Central memory CD4-positive, alpha-beta T cell (primary cell): Measurements from ENCODE around the gene SLC24A4.

Source experiments
- DNase-seq: peaks from one replicate; pipeline ENCODE4 v3.0.0; 2022

Gene SLC24A4

DNA sequence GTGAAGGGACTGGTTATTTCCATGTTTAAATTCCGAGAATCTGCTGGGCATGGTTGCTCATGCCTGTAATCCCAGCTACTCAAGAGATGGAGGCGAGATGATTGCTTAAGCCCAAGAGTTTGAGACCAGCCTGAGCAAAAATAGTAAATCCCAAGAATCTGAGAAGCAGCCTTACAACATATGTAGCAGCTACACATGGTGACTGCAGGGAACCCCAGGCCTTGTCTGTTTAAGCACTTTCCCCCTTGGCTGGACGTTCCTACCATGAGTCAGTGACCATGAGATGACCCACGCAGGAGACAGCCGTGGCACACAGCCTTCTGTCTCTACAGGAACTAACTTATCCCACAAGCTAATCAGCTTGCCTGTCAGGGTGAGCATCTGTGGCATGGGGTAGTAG, 5.5 kb upstream of the SLC24A4 start:
- DNase-seq = no peak

DNA sequence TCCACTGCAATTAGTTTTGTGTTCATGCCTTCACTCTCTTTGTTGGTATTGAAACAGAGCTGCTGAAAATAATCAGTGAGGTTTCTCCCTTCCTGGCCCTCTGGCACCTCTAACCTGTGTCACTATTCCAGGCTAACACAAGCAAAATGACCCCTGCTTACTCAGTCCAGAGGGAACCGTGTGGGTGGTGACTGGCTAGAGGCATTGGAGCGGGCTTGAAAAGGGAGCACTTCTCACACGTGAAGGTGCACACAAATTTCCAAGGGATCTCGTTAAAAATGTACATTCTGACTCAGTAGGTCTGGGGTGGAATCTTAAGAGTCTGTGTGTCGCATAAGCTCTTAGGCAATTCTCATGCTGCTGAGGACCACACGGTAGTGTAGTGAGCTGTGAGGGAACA, 1.3 kb upstream of the SLC24A4 start:
- no peak for DNase-seq

DNA sequence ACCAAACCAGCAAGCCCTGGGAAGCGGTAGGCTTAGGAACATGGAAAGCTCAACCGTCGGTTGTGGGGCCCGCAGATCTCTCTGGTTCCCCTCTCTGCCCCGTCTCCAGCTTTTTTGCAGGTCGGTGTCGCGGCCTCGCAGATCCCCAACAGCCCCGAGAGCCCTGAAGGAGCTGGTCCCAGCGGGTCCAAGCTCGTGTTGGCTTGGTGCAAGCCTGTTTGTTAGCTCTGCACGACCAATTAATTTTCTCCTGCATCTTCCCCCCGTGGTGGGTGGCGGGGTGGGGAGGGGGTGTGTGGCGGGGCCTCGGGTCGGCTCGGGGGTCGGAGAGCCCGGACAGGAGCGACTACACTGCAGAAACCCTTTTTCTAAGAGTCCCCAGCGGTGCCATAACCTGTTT, 449 bp upstream of the SLC24A4 start:
- no peak for DNase-seq

GRCh38 chr14:92323916-92324818, 1.2 kb downstream of the SLC24A4 start:
- DNase-seq = no peak

- no peak for DNase-seq
Observed at GRCh38 chr14:92325835-92326234, 2.9 kb downstream of the SLC24A4 start.

- no peak for DNase-seq
Observed at GRCh38 chr14:92328664-92329255, 5.8 kb downstream of the SLC24A4 start.

DNA sequence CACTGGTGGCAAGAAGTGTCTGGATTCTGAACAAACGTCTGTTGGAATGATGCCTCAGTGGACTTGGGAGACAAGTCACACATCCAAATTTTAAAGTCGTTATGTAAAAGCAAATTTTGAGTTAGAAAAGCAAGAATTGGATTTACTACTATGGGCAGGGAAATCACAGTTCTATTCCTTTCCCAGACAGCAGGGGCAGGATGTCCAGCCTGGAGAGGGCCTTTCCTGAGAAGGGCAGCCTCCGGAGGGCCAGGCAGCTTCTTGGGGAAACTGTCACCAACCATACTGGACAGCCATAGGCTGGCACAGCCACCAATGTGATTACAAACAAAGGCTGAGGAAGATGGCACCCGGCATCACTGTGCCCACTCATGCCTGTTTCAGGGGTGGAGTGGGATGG, 11.1 kb downstream of the SLC24A4 start:
- no peak for DNase-seq

DNA sequence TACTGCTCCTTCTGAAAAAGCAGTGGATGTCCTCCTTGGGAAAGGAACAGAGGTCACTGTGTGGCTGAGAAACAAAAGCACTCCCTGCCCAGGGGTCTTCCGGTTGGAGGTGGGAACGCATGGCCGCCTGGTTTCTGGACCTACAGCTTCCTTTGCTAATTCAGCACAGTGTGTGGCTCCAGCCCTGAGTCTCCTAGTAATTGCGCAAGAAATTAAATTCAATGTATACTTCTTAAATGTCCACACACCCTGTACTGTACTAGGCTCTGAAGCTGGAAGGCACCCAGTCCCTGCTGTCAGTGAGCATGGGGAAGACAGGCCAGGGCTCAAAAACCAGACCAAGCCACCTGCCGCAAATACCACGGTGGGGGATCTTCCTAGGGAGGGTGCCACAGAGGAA, 13.4 kb downstream of the SLC24A4 start:
- no peak for DNase-seq

GRCh38 chr14:92339426-92339825, 16.5 kb downstream of the SLC24A4 start:
- no peak for DNase-seq

DNA sequence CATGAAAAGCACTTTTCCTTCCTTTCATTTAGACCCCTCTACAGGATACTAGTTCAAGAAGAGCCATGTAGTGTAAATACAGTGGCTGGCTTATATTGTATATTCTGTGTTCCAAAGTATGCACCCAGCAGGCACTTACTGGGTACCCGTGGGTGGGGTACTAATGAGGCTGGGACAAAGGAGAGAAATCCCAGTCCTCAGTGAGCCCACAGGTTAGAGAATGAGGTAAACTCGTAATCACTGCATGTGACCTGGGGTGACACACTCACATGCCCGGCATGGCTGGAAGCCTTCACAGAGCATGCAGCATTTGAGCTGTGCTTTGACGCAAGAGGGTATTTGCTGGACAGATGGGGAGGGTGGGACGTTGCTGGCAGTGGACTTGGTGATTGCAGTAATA, 17.1 kb downstream of the SLC24A4 start:
- DNase-seq = no peak

DNA sequence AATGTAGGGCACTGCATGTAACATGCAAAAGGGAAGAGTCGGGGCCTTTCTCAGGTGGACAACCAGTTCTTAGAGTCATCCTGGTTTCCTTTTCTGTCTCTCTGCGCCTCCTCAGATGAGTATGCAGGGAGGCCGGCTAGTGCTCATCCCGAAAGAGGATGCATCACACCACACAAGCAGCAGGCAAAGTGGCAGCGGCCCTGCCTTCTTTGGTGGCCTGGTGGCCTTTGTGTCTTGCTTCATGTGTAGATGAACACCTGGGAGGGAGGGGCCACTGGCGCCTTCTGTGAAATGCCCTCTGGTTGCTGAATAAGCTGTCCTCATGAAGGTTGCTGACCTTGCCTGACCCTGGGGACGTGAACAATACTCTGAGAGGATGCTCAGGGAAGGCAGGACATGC, 18.0 kb downstream of the SLC24A4 start:
- DNase-seq = no peak

DNA sequence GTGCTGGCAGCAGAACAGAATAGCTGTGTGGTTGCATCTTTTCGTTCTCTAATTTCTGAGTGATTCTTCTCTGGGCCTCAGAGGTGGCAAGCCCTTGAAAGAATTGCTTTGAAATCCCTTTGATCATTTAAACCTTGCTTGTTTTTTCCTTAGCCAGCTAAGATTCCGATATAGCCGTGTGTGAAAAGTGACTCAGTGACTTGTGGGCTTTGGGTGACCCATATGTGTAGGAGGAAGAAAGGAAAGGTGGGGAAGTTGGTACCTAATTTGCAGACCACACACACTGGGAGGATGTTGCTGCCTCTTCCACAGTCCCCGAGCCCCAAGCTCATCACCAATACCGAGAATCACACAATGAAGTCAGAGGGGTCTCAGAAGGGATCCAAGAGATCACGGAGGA, 18.8 kb downstream of the SLC24A4 start:
- no peak for DNase-seq

DNA sequence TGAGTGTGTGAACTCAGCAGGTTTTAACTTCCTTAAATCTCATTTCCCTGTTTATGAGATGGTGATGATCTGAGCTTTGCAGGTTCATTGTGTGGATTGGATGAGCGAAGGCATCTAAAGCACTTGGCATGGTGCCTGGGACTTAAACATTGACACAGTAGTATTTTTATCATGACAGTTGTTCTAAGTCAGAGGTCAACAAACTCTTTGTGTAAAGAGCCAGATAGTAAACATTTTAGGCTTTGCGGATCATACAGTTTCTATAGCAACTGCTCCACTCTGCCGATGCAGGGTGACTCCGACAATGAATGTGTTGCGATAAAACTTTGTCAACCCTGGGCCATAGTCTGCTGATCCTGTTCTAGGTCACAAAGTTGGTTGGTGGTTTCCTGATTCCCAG, 25.2 kb downstream of the SLC24A4 start:
- DNase-seq = no peak

GRCh38 chr14:92351750-92352149, 28.8 kb downstream of the SLC24A4 start:
- DNase-seq = no peak

- DNase-seq = no peak
Observed at GRCh38 chr14:92352158-92352985, 29.4 kb downstream of the SLC24A4 start.

DNA sequence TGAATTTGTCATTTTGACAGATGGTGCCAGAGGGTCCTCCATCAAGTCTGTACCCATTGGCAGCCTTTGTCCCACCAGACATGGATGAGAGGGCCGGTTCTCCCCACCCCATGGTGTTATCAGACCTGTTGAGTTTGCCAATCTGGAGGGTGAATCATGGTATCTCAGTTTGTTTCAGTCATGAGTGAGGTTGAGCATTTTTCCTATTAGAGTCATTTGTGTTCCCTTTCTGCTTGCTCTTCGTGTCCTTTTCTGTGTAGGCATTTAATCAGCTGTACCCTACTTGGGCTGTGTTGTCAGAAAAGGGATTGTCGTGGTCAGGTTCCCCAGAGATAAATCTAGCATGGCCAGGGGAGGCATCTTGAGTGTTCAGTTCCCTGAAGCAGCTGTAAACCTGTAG, 30.5 kb downstream of the SLC24A4 start:
- no peak for DNase-seq

GRCh38 chr14:92356677-92357076, 33.7 kb downstream of the SLC24A4 start:
- DNase-seq = no peak

- no peak for DNase-seq
Observed at GRCh38 chr14:92360651-92361370, 37.8 kb downstream of the SLC24A4 start.

DNA sequence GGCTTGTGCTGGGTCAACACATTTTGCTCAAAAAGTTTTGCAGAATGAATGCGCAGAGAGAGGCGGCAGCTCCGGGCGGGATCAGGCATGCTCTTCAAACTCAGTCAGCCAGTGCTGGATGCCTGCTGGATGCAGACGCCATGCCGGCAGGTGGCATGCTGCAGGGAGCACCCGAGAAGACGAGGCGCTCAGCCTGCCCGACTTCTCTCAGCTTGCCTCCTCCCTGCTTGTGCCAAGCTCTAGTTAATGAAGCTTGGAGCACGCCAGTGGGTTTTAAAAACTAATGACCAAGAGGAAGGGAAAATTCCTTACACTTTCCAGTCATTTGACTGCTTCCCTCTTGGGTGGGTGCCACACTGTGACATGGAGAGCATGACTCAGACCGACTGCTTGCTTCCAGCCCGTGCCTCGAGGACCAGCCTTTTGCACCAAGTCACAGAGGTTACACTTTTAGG, 39.8 kb downstream of the SLC24A4 start:
- DNase-seq = no peak

DNA sequence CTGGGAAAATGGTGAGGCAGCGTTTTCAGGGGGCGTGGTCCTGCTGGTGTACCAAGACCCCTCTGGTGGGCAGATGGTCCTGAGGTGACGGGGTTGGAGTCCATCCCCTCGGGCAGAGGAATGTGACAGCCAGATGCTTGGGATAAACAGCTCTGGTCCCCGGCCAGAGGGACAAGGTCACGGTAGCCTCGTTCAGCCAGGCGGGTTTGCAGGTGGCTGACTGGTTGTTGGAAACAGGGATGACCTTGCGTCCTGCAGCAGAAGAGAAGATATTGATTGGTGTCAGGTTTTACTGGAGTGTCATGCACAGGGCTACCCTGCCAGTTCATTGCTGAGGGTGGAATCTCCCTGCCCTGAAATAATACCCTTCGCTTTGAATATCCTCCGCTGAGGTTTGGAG, 43.3 kb downstream of the SLC24A4 start:
- DNase-seq = no peak

GRCh38 chr14:92368001-92368400, 45.0 kb downstream of the SLC24A4 start:
- DNase-seq = no peak

DNA sequence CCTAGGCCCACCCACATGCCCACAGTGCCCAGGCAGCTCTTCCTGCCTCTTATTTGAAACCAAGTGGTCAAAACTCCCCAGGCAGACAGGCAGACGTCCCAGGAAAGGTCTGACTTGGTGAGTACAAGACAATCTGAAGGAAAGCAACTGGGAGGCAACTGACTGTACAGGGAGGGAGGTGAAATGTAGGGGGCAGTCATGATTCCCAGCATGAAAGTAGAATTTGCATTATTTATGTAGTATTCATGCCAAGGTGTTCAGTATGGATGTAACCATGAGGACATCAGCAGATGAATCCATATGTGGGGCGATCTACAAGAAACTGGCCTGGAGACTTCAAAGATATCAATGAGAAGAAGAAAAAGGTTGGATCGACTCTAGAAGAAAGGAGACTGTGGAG, 46.1 kb downstream of the SLC24A4 start:
- DNase-seq = no peak

- no peak for DNase-seq
Observed at GRCh38 chr14:92372230-92372629, 49.3 kb downstream of the SLC24A4 start.
